Muscle layer of colon (tissue), 2 donors: ENCODE measurements around the gene TMEM207.
"Not testable (repeated sequence)": the region's sequence is repeated elsewhere in the genome, so short reads cannot be mapped to it uniquely, and the experiment has no call there.

Experiments used
- H3K27ac ChIP-seq: one replicate; pipeline ENCODE4 v1.7.0; 2013; ENCODE audit warnings: low read depth, mild to moderate bottlenecking, low read length, moderate library complexity
- H3K27me3 ChIP-seq, 2 donors: one replicate each; pipeline ENCODE4 v1.7.0; 2013; ENCODE audit warnings: low read length in 2 of 2, mild to moderate bottlenecking in 2 of 2; ENCODE audit not compliant: insufficient read depth in 2 of 2, control insufficient read depth in 1 of 2
- H3K36me3 ChIP-seq: one replicate; pipeline ENCODE4 v1.7.0; 2013; ENCODE audit warnings: mild to moderate bottlenecking, low read length; ENCODE audit not compliant: insufficient read depth
- H3K4me1 ChIP-seq: one replicate; pipeline ENCODE4 v1.7.0; 2013; ENCODE audit warnings: mild to moderate bottlenecking, low read length; ENCODE audit not compliant: insufficient read depth
- H3K4me3 ChIP-seq, 2 donors: one replicate each; pipeline ENCODE4 v1.7.0; 2013; ENCODE audit warnings: low read length in 2 of 2, low read depth in 1 of 2, mild to moderate bottlenecking in 1 of 2, moderate library complexity in 1 of 2
- H3K9ac ChIP-seq: one replicate; pipeline ENCODE4 v1.7.0; 2013; ENCODE audit warnings: low read length
- H3K9me3 ChIP-seq: one replicate; pipeline ENCODE4 v1.7.0; 2013; ENCODE audit warnings: mild to moderate bottlenecking, low read length
- donor health status: abdominal sarcoma.
- donor health status: Adenocarcinoma of cecum.

TMEM207 gene

DNA sequence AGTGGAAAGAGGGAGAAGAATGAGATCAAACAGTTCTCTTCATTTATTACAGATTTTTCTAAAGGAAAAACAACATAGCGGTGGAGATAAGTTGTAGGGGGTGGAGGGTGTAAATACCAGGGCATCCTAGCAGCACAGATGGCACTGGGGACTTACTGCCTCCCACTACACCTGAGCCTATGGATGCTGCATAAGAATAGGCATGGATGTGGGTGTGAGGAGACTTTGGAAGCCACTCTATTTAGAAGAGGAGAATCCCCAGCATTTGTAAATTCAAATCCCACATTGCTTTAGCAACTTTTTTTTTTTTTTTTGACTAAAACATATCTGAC is 36.8 kb upstream of the TMEM207 start:
- Histone ChIP-seq H3K9ac (no peak overlapping the region), H3K4me1 (no peaks in the 10 kb centered on the region), H3K27me3 (no peaks in the 10 kb centered on the region), H3K27ac (no peak overlapping the region), H3K4me3 (no peak overlapping the region), H3K36me3 (no peaks in the 10 kb centered on the region), H3K9me3 (no peaks in the 10 kb centered on the region)

DNA sequence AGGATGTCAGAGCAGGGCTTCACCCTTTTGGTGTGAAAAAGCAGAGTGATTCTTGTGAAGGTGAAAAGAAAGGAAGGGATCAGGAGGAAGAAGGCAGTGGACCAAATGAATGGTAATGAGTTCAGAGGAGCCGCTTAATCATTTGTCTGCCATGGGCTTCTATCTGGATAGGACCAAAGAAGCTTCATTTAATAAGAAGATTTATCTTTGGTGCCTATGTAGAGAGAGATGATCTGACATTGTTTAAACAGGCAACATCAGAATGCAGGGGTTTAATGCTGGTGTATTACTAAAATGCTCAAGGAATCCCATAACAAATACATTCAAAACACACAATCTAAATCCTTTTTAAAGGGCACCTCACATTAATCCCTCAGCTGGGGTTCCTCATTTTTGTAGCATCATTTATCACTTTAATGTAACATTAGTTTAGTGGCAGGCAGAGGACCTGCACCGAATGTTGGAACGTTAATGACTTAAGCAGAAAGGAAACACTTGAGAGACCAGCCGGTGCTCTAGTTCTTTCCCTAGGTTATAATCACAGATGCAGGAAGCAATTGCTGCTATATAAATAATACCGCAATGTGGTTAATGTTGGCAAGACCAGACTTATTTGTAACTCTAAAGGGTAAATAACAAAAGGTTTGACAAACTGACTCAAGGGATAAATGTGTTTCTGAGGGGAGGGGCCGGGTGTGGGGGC is 36.3 kb upstream of the TMEM207 start:
- H3K4me3 ChIP-seq = no peak overlapping the region
- no peaks in the 10 kb centered on the region for H3K27me3 ChIP-seq
- no peaks in the 10 kb centered on the region for H3K9me3 ChIP-seq
- no peaks in the 10 kb centered on the region for H3K36me3 ChIP-seq
- no peaks in the 10 kb centered on the region for H3K4me1 ChIP-seq
- no peak overlapping the region for H3K9ac ChIP-seq
- H3K27ac ChIP-seq = no peak overlapping the region

DNA sequence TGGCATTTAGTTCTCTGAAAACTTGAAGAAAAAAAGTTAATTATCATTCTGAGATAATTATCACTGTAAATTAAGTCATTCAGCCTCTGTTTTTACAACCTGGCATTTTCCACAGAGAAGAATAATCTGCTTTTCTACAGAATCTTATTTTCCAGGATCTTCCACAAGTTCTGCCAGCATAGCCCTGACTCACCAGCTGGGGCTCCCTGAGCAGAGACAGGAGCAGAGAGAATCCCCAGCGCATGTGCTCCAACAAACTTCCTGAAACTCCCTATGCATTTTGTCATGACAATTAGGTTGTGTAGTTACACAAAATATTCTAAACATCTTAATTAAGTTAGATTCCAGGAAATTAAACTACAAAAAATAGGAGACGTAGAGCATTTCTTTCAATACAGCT is 32.1 kb upstream of the TMEM207 start:
- H3K4me3 ChIP-seq = no peak overlapping the region
- H3K9ac ChIP-seq = no peak overlapping the region
- H3K9me3 ChIP-seq = no peaks in the 10 kb centered on the region
- no peak overlapping the region for H3K27ac ChIP-seq
- no peaks in the 10 kb centered on the region for H3K4me1 ChIP-seq
- no peaks in the 10 kb centered on the region for H3K36me3 ChIP-seq
- no peaks in the 10 kb centered on the region for H3K27me3 ChIP-seq

DNA sequence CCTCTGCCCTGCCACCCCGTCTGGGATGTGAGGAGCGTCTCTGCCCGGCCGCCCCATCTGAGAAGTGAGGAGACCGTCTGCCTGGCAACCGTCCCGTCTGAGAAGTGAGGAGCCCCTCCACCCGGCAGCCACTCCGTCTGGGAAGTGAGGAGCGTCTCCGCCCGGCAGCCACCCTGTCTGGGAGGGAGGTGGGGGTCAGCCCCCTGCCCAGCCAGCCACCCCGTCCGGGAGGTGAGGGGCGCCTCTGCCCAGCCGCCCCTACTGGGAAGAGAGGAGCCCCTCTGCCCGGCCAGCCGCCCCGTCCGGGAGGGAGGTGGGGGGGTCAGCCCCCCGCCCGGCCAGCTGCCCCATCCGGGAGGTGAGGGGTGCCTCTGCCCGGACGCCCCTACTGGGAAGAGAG is 23.6 kb upstream of the TMEM207 start:
- H3K4me1 ChIP-seq, H3K27me3 ChIP-seq, H3K36me3 ChIP-seq, H3K9me3 ChIP-seq, H3K27ac ChIP-seq, H3K4me3 ChIP-seq, H3K9ac ChIP-seq: not testable (repeated sequence)

DNA sequence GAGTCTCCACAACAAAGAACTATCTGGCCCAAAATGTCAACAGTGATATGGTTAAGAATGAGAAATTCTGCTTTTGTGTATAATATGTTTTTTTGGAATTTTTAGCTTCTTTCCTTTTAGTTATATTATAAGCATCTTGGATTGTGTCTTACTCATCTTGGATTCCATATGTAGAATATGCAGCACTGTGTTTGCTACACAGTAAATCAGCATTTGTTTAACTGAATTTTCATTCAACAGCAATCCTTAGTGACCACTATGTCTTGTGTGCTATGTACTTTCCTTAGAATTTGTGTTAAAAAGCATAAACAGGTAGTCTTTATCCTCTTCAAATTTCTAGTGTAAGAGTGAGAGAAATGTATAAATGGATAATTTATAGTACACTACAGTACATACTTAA is 18.2 kb upstream of the TMEM207 start:
- Histone ChIP-seq H3K4me3 (no peak overlapping the region), H3K9ac (no peak overlapping the region), H3K27ac (no peak overlapping the region), H3K36me3 (no peaks in the 10 kb centered on the region), H3K27me3 (no peaks in the 10 kb centered on the region), H3K4me1 (no peaks in the 10 kb centered on the region), H3K9me3 (no peaks in the 10 kb centered on the region)

DNA sequence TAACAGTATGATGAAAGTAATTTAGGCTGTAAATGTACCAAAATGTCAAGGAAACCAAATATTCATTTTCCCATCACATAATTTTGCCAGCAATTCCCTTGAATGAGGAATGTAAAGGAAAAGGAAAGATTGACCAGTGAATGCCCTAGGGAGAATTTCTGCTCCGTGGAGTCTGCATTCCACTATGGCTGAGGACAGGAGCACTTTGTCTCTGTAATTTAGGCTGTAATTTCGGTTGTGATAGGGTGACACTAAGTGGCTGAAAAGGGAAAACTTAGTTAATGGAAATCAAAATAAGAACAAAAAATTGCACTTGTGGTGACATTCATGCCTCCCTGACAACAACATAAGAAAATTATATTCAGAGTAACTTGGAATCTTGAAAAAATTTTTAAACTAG is 8.3 kb upstream of the TMEM207 start:
- H3K4me1 ChIP-seq = no peaks in the 10 kb centered on the region
- no peak overlapping the region for H3K4me3 ChIP-seq
- H3K27ac ChIP-seq = no peak overlapping the region
- H3K9ac ChIP-seq = no peak overlapping the region
- no peaks in the 10 kb centered on the region for H3K9me3 ChIP-seq
- H3K36me3 ChIP-seq = no peaks in the 10 kb centered on the region
- no peaks in the 10 kb centered on the region for H3K27me3 ChIP-seq

DNA sequence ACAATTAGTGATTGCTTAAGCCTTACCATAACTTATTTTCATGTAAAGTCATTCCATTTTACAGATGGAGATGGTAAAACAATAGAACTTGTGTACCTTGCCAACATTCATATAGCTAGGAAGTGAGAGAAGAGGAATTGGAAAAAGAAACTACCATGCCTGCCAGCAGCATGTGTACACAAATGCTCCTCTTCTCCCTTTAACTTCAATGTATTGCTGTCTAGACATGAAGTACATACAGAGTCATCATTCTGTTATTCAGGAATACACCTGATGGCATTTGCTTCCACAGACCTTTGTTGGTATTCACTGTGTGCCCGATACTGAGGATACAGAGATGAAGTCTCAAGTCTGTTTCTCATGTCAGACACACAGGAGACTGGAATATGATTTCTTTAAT is 7.1 kb upstream of the TMEM207 start:
- no peaks in the 10 kb centered on the region for H3K9me3 ChIP-seq
- no peak overlapping the region for H3K9ac ChIP-seq
- H3K4me1 ChIP-seq = no peaks in the 10 kb centered on the region
- H3K36me3 ChIP-seq = no peaks in the 10 kb centered on the region
- H3K27ac ChIP-seq = no peak overlapping the region
- H3K4me3 ChIP-seq = no peak overlapping the region
- no peaks in the 10 kb centered on the region for H3K27me3 ChIP-seq

DNA sequence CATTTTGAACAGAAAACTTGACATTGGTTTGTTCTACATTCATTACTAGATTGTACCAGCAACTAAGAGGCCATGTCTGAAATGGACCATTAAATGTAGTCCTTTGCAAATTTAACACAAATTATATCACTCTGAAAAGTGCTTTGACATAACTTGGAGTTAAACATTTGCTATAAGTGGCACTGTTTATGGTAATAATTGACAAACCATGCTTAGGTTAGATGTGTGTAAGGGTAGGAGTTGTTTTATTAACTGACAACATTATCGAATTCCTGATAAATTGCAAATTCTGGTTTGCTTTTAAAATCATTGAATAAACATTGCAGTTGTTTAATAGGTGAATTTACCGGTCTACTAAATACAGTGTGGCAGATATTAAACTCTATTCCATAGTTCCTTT is 6.1 kb upstream of the TMEM207 start:
- Histone ChIP-seq H3K27ac (no peak overlapping the region), H3K4me1 (no peaks in the 10 kb centered on the region), H3K9me3 (no peaks in the 10 kb centered on the region), H3K9ac (no peak overlapping the region), H3K27me3 (no peaks in the 10 kb centered on the region), H3K36me3 (no peaks in the 10 kb centered on the region), H3K4me3 (no peak overlapping the region)

DNA sequence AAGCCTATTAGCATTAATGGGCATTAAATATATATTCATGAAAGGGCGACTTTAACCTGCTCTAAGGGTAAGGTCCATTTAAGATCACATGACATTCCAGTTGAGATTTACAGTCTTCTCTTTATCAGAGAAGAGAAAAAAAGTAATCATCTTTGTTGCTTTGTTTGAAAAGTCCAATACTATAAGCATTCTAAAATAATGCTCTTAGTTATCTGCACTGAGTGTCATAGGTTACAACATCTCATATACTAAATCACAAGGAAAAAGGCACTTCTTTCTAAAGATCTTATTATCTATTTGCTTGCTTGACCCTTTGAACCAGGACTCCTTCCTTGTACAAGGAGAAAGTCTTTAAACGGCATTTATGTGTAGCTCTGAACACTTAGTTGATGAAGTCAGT is 1.4 kb downstream of the TMEM207 start:
- H3K9me3 ChIP-seq = no peaks in the 10 kb centered on the region
- H3K27me3 ChIP-seq = no peaks in the 10 kb centered on the region
- no peak overlapping the region for H3K4me3 ChIP-seq
- H3K36me3 ChIP-seq = no peaks in the 10 kb centered on the region
- H3K4me1 ChIP-seq = no peaks in the 10 kb centered on the region
- H3K9ac ChIP-seq = no peak overlapping the region
- H3K27ac ChIP-seq = no peak overlapping the region

DNA sequence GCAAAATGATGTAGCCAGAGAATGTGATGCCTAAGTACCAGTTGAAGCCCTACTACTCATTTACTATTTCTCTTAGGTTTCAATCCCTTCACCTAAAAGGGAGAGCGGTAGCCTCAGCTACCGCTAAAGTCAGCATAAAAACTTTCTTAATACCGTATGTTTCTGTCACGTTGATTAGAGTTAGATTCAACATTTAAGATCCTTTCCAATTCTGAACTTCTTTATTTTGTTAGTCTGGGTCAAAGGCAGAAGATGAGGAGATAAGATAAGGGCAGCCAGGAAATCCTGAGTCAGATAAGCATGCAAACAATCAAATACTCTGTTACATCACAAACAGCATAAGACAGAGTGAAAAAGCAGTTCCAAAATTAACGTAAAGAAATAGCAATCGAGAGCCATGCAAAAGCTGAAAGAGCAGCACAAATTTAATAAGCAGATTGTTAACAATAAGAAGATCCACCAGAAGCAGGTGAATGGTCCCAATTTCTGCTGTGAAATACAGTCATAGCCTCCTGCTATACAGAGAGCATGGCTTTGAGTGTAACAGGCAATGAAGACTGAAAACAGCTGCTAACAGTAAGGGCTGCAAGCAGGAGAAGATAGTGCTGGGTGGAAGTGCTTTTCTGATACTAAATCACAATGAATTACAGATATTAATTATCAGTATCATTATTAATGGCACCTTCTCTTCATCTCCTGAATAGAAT is 3.0 kb downstream of the TMEM207 start:
- Histone ChIP-seq H3K36me3 (no peaks in the 10 kb centered on the region), H3K27ac (no peak overlapping the region), H3K9ac (no peak overlapping the region), H3K4me1 (no peaks in the 10 kb centered on the region), H3K4me3 (no peak overlapping the region), H3K9me3 (no peaks in the 10 kb centered on the region), H3K27me3 (no peaks in the 10 kb centered on the region)

DNA sequence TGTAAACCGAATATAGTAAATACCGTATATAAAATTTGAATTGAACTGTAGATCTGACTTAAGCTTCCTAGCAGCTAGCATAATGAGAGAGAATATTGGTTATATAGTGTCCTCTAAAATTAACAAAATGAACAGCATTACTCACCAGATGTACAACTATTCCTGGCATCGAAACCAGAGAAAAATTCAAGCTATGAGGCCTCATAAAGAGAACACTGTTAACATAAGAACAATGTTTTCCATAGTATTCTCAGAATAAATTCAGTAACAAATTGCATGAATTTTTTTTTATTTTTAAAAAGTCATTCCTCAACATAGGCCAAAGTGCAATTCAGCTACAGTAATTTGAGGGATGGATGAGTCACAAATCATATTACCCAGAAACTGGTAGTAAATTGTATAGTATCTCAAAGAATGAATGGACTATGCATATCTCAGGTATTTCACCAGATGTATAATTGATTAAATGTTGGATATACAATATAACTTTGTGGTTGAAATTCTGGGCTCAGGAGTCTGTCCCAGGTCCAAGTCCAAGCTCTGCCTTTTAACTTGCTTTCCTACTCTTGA is 5.0 kb downstream of the TMEM207 start:
- no peaks in the 10 kb centered on the region for H3K27me3 ChIP-seq
- no peak overlapping the region for H3K9ac ChIP-seq
- no peak overlapping the region for H3K27ac ChIP-seq
- no peak overlapping the region for H3K4me3 ChIP-seq
- no peaks in the 10 kb centered on the region for H3K36me3 ChIP-seq
- H3K9me3 ChIP-seq = no peaks in the 10 kb centered on the region
- H3K4me1 ChIP-seq = no peaks in the 10 kb centered on the region

DNA sequence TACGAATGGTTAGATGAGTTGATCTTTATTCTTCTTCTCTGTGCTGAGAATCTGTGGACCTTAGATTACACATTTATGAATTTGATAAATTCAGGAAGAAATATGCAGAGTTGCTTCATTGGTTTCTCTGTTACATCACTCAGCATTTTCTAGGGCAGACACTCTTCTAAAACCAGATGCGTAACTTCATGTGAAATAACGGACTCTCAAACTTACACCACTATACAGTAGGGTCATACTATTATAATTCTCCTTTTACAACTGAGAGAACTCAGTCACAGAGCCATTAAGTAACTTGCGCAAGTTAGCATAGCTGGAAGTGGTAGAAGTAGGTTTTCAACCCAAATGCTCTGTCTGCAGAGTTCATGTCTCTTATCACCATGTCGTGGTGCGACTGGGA is 5.7 kb downstream of the TMEM207 start:
- Histone ChIP-seq H3K4me1 (no peaks in the 10 kb centered on the region), H3K9me3 (no peaks in the 10 kb centered on the region), H3K9ac (no peak overlapping the region), H3K27ac (no peak overlapping the region), H3K4me3 (no peak overlapping the region), H3K27me3 (no peaks in the 10 kb centered on the region), H3K36me3 (no peaks in the 10 kb centered on the region)
